HepG2 (cell line): ENCODE data around the gene CEP162.

ENCODE experiments used
- FUBP1 ChIP-seq: sonication (generic); formaldehyde crosslinking; IDR thresholded peaks from 2 replicates; pipeline ENCODE4 v1.5.1; 2020; ENCODE audit warnings: missing genetic modification reagents, mild to moderate bottlenecking, borderline replicate concordance
- KLF15 ChIP-seq: sonication (generic); formaldehyde crosslinking; IDR thresholded peaks from 2 replicates; pipeline ENCODE4 v1.8.1; 2023; ENCODE audit warnings: borderline replicate concordance, mild to moderate bottlenecking, inconsistent platforms, missing genetic modification reagents, mixed read lengths
- YY1 ChIP-seq: IDR thresholded peaks from 2 replicates; pipeline ENCODE4 v1.6.1; 2011; ENCODE audit warnings: low read length, low read depth, moderate library complexity, mild to moderate bottlenecking; ENCODE audit not compliant: insufficient read depth, insufficient replicate concordance

- TF ChIP-seq KLF15 (CRISPR knock-in tag) (no peak), FUBP1 (no peak), YY1 (no peak)
Observed at GRCh38 chr6:84268781-84269180, 41.3 kb upstream of the CEP162 start.
